Stimulated activated CD4-positive, alpha-beta T cell treated with anti-CD3 and anti-CD28 coated beads, Interleukin-2, amount 100 ng/mL, for 4 hours (primary cell): ENCODE measurements around the gene LMF1.
"Not testable (repeated sequence)": the region's sequence is repeated elsewhere in the genome, so short reads cannot be mapped to it uniquely, and the experiment has no call there.

Experiments used
- DNase-seq: peaks from one replicate; pipeline ENCODE4 v3.0.0-alpha.2; 2020; ENCODE audit warnings: low read depth

Gene LMF1

DNA sequence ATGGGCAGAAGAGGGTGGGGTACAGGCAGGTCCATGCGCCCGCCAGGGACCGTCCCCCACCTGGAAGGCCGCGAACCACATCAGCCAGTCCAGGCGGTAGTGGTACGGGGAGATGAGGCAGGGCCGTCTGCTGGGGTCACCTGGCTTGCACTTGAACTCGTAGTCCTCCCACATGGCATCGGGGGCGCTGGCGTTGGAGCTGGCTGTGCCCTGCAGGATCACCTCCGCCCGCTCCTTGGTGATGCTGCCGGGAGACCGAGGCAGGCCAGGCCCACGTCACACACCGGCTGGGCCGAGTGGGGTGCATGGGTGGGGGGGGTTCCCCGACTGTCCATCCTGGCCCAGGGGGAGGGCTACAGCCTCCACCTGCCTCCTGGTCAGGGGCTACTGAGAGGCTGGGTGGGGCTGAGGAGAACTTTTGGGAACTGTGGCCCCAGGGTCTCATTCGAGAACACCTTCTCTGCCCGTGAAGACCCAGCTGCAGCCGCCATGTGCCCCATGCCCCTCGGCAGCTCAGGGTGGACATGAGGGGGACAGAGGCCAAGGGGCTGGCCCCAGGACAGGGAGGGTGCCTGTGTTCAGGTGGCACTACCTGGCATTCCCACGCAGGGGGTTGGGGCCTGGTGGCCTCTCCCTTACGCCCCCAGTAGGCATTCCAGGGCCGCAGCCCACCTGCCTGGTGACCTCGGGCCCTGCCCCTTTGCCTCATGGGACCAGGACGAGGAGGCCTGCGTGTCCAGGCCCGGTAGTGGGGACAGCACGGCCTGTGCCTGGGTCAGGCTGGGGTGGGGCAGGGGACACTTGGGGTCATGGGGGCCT lies 100.8 kb downstream of the LMF1 start:
- DNase-seq = no peak

DNA sequence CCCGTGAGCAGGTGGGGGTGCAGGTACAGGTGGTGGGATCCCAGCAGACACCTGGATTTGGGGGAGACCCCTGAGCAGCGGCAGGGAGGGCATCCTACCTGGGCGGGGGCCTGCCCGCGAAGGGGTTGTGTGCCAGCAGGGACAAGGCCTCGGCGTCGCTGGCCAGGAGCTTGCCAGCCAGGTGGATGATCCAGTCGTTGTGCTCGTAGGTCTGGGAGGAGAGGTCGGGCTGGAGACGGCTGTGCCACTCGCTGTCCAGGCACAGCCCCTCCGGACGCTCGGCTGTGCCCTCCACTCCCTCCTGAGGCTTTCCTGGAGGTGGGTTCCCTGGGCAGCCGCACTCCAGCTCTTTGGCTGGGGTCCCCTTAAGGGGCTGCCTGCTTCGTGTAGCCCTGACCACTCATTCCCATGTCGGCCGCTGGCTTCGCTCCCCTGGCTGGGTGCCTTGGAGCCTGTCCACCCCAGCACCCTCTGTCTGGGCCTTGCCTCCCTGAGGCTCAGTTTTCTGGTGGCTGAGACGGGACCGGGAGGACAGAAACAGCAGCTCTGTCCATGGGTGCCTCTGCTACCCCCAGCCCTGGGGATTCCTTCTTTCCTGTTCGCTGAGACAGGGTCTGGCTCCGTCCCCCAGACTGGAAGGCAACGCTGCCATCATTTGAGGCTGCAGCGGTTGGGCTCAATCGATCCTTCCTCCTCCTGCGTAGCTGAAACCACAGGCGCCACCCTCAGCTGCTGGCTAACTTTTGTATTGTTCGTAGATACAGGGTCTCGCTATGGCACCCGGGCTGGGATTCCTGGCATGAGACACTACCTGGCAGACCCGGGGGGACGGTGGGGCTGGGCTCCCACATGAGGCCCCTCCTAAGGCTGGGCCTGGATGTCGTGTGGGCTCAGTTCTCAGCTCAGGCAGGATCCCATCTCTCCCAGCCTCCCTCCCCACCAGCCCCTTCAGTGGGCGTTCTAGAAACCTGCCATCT lies 101.7 kb downstream of the LMF1 start:
- no peak for DNase-seq

DNA sequence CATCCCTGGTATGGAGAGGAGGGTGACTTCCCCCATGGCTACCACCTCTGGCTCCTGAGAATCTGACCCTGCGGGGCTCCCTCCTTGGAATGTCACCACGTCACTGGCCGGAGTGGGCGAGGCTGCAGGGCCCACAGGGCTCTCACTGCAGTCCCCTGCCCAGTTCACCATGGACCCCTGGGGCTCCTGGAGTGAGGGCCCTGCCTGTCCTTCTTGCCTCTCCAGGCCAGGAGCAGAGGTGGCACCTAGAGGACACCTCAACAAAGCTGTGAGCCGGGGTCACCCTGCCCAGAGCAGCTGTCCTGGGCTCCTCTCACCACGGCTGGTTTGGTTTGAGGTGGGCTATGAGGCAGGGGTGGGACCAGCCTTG lies 102.4 kb downstream of the LMF1 start:
- no peak for DNase-seq

DNA sequence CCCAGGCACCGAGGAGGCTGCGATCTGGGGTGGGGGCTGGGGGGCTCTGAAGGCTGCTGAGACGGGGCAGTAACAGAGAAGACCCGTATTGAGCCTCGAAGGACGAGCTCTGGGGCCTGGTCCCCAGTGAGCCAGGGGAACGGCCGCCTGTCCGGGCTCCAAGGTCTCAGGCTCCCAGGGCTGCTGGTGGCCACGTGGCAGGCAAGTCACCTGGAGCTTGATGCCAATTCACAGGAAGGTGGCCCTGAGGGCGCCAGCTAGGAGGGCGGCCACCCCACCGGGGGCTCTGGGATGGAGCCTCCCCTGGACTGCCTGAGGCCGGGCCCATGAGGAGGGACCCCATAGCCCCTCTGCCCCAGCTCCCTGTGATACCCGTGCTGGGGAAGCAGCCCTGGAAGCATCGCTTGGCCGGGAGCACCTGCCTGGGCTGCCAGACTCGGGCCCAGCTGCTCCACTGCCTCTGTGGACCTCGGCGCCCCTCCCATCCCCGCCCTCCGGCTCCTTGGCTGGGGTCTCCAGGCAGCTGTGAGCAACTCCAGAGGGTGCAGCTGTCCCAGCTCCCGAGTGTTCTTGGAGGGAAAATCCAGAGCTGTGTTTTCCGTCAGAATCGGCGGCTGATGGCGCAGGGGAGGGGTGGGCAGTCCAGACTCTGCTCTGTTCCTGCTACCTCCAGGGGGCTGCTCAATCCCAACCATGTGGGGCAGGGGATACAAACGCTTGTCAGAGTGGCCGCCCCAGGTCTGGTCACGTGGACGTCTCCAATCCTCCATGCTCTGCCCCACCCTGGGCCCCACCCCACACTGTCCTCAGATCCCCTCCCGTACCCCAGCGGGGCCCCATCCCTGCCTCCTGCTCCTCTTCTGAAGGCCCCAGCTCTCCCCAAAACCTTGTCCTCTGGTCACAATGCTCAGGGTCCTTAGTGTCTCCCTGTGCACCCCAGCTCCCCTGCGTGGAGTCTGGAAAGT lies 103.1 kb downstream of the LMF1 start:
- DNase-seq = no peak

DNA sequence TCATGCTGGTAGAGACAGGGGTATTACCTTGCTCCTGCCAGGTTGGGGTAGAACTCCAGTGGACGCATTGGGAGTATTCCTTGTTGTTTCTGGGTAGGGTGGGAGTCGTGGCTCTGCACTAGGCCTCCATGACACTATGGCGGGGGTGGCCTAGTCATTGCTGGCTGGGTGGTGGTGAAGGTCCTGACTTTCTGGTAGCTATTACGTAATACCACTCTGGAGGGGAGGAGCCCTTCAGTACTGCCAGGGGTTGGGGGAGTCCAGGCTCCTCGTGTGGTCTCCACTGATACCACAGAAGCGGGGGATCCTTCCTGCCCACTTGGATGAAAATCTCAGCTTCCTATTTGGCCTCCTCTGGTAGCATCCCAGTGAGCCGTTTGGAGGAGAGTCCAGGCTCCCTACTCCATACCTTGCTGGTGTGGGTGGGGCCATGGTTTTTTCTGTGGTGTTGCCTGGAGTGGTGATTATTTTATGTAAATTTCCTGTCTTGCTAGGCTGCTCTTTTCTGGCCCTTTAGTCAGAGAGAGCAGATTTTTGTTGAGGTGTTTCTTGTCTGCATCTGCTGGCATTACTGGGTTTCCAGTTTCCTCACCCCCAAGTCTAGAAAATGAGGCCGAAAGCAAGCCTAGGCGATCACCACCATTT lies 104.4 kb downstream of the LMF1 start:
- no peak for DNase-seq

- no peak for DNase-seq
Measured at GRCh38 chr16:865026-865425, 105.8 kb downstream of the LMF1 start.

DNA sequence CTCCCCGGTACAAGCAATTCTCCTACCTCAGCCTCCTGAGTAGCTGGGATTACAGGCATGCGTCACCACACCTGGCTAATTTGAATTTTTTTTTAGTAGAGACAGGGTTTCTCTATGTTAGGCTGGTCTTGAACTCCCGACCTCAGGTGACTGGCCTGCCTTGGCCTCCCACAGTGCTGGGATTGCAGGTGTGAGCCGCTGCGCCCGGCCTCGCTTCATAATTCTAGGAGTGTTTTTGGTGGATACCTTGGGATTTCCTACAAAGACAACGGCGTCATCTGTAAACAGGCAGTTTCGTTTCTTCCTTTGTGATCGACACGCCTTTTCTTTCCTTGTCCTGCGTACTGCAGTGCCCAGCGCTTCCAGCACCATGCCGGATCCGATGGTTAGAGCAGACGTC lies 109.3 kb downstream of the LMF1 start:
- DNase-seq = no peak

DNA sequence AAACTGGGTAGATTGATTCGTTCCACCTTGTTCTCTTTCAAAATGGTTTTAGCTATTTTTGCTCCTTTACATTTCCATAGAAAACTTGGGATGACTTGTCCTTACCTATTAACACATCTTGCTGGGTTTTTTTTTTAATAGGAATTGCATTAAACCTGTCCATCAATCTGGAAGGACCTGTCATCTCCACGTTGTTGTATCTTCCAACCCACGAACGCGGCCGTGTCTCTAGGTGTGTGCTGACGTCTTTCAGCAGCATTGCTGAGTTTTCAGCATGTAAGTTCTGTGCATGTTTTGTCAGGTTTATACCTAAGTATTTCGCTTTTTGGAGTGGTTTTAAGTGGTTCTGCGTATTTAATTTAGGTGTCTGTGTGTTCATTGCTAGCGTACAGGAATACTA lies 109.9 kb downstream of the LMF1 start:
- no peak for DNase-seq

GRCh38 chr16:858971-859370 lies 111.8 kb downstream of the LMF1 start:
- not testable (repeated sequence) for DNase-seq

- DNase-seq = not testable (repeated sequence)
Measured at GRCh38 chr16:858441-858840, 112.3 kb downstream of the LMF1 start.

DNA sequence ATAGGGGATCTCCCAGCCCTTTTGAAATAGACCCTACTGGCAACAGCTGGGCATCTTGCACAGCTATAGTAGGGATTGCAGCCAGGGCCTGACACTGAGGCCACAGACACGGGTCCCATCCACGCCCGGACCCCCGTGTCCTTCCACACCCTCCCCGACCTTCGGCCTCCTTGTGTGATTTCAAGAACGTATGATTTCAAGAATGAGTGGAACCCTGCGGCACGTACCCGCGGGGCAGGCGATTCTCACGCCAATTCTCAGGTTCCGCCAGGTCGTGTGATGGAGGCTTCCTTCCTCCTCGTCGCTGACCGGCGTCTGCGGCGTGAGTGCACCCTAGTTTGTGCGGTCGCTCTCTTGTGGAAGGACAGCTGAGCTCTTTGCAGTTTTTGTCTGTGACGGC lies 114.0 kb downstream of the LMF1 start:
- no peak for DNase-seq

DNA sequence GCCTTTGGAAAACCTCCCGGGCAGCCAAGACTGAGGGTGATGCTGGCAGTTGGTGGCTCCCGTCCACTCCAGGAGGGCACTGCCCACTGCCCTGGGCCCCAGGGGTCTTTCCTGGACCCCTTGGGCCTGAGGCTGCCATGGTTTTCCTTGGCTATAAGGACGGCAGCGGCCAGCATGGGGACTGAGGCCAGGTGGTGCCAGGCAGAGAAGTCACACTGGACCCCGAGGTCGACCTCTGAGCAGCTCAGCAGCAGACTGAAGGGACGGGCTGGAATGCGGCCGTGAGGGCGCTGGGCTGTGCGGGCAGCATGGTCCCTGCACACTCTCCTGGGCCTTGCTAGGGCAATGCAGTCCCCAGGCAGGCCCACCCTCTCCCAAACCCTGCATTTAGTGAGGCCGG lies 114.7 kb downstream of the LMF1 start:
- no peak for DNase-seq

DNA sequence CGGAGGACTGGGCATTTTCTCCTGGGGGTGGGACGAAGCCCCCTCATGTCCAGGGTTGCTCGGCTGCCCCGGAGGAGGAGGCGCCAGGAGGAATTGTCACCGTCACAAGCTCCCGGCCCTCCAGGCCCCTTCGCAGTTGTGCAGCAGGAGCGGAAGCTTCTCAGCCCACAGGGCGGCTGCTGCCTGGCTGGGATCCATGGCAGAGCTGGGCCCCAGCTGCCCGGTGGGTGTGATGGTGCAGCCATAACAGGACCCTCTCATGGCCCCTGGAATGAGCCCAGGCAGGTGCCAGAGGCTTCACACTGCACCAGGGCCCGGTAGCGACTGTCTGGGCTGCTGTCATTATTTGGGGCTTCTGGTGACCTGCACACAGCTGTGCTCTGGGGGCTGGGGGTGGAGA lies 115.3 kb downstream of the LMF1 start:
- DNase-seq = no peak

GRCh38 chr16:854808-855410 lies 115.9 kb downstream of the LMF1 start:
- no peak for DNase-seq

DNA sequence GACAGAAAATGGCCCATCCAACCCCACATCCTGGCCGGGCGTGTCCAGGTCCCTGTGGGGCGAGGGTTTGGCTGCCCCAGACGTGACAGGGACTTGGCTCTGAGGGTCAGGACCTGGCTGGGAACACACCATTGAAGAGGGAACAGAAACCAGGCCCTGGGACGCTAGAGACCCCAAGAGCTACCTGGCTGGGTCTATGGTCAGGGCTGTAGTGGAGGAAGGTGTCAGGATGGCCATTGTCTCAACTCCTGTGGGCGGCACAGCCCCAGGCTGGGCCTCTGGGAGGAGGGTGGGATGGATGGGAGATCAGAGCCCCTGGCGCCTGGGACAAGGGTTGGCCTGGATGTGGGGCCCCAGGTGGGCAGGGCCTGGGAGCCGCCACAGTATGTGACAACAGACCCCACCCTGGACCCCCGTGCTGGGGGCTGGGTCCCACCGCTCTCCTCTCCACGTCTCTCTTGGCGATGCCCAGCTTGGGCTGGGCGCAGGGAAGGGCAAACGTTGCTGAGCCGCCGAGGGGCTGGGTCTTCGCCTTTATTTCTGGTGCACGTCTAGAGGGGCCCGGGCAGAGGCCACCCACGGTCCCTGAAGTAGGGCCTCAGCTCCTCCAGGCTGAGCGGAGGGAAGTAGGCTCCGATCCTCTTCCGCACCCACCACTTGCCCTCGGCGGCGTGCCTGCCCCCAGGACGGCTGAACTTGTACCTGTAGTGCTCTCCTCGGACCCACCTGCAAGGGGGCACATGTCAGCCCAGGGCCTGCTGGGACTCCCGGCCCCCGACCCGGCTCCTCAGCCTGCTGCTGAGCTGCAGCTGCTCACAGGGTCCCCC lies 116.6 kb downstream of the LMF1 start:
- no peak for DNase-seq

DNA sequence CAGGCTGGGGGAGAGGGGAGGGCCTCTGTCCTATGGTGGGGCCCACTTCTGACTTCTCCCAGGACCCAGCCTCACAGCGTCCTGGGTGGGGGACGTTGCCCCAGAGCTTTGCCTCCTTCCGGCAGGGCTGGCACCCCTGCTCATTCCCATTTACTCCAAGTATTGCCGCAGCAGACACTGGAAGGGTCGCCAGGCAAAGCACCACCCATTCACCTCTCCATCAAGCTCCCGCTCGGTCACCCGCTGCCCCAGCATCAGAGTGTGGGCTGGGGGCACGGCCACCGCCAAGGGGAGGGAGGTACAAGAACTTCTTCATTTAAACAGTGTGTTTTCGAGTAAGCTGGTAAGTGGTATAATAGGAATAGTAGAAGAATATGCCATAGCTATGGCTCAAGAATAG lies 117.5 kb downstream of the LMF1 start:
- no peak for DNase-seq

- no peak for DNase-seq
Measured at GRCh38 chr16:852451-853185, 118.2 kb downstream of the LMF1 start.

- no peak for DNase-seq
Measured at GRCh38 chr16:851871-852270, 118.9 kb downstream of the LMF1 start.

DNA sequence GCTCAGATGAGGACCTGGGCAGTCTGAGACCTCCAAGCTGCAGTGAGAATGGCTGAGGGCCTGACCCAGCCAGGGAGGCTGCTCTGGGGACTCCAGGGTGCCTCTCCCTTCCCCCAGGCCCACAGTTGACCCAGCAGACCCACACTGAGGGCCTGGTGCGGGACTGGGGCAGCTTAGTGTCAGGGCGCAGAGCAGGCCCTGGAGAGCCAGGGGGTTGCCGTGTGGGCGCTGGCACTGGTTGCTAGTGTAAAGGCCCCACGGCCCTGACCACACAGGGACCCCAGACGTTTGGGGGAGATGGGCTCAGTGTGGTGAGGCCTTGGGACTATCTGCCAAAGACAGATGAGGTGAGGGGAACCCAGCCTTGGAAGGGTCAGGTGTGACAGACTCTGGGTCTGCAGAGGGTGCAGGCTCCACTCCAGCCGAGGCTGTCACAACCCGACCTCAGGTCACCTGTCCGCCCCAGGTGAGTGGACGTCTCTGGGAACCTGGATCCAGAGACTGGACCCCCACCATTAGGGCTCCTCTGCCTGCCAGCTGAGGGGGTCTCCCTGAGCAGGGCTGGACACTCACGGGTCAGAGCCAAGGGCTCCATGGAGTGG lies 119.5 kb downstream of the LMF1 start:
- DNase-seq = no peak
